ENCODE results near the gene KAZN.
A peak's percentile ranks its signal among the peaks of the same experiment; 100 is the strongest.

Gene KAZN

DNA sequence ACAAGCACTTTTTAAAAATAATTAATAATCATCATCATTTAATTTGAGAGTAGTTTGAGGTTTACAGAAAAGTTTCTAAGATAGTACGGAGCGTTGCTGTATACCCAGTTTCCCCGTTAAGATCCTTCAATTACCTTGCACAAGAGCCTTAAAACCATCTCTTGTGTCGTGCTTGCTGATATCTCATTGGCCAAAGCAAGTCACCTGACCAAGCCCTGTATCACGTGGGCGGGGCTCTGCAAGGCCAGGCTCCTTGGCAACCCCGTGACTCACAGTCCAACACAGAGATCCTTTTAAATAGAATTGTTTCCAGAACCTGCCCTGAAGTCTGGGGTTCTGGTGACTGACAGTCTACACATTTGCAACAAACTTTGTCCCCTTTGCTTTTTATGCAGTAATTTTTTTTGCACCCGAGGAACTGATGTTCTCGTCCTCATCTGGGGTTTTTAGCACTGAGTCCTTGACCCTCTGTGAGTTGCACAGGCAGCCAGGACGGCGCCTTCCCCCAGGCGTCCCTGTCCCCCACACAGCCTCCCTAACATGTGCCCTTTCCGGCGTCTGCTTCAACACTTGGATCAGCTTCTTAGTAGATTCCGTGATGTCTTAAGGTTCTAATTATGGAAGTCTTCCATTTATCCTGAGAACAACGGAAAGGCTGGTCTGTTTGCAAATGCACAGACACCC lies 371.8 kb downstream of the KAZN start:
- peak; percentile 52 for DNase-seq

DNA sequence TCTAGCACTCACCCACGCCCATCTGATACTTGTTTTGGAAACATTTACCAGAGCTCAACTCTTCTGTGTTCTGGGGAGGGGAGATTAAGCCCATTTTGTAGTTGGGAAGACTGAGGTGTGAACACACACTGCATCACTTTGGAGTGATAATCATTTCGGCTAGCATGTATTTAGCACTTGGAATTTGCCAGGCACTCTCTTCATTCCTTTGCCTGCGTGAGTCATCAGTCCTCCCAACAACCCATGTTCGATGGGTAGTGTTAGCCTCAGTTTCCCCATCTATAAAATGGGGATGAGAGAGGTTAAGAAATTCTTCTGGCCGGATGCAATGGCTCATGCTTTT lies 372.3 kb downstream of the KAZN start:
- no peak for DNase-seq

DNA sequence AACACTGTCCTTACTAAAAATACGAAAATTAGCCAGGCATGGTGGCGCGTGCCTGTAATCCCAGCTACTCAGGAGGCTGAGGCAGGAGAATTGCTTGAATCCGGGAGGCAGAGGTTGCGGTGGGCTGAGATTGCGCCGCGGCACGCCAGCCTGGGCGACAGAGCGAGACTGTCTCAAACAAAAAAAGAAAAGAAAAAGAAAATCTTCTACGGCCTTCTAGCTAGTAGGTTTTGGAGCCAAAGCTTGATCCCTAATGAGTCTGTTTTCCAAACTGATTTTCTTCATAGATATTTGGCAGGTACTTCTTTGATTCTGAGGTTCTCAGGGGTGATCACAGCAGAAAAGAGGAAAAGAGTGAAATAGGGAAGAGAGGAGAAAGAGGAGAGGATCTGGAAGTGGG lies 372.7 kb downstream of the KAZN start:
- no peak for DNase-seq

DNA sequence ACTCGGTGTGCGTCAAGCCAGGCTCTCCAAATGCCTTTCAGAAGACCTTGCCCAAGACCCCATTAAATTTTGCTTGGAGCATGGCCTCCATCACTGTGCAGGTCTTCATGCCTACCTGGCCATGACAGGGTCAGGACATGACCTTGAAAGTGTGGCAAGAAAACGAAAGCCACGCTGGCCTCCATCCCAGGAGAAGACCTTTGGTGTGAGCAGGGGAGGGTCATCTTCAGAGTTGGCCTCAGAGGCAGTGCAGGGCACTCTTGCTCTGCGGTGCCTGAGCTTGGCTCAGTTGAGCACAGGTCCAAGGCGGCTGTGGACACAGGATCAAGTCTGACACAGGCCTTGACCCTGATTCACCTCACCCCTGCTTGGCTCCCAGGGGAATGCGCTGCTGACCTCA lies 373.6 kb downstream of the KAZN start:
- DNase-seq = no peak

DNA sequence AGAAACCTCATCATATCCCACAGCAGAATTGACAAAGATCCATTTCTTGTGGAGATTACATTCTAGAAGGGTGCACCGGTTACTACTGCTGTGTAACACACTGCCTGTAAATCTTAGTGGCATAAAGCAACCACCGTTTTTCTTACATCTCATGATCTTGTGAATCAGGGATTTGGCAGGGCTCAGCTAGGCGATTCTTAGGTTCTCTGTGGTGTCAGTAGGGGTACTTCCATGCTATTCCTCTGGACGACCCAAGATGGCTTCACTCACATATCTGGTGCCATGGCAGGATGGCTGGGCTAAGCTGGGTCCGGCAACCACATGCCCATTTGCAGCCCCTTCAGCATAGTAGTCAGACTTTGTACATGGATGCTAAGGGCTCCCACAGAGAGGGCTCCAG lies 375.3 kb downstream of the KAZN start:
- no peak for DNase-seq

DNA sequence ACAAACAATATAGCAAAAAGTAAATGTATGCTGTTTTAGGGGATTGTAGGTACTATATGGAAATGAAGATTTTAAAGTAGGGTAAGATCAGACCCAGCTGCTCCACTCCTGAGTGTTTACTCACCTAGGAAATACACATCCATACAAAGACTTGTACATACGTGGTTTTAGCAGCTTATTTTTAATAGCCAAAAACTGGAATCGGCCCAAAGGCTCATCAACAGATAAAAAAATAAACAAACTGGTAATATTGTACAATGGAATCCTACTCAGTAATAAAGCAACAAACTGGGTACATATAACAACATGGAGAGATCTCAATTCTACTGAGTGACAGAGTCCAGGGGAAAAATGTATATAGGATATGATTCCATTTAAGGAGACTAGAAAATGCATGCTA lies 375.9 kb downstream of the KAZN start:
- DNase-seq = no peak

DNA sequence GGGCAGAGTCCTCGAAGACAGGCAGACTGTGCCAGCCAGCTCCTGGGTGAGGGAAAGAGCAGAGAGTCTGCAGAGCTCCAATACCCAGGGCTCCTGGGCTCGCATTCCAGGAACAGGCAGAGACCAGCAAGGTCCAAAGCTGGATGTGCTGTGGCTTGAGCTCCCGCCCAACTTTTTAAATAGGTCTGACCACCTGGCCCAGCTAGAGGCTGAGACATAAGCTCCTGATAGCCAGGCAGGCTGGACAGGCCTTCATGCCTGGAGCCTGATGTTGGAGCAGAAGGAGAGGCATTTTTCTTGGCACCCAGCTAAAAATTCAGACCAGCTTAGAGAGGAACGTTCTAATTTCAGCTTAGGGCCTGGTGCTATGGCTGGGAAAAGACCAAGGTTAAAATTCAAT lies 376.6 kb downstream of the KAZN start:
- no peak for DNase-seq

DNA sequence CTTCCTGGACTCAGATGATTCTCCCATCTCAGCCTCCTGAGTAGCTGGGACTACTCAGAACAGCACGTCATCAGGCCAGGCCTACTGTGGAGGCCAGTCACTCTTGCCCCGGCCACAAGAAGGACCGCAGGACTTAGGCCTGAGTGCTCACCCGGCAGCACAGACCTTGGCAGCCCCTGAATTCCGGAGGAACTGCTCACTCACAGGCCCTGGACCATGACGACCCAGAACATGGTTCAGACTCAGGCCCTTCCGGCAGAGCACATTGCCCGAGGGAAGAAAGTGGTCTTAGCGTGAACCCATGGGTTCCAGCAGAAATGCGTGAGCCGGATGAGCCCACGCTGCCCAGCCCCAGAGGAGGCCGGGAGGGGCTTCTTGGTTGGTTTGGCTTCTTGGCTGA lies 377.8 kb downstream of the KAZN start:
- peak; percentile 78 for DNase-seq

DNA sequence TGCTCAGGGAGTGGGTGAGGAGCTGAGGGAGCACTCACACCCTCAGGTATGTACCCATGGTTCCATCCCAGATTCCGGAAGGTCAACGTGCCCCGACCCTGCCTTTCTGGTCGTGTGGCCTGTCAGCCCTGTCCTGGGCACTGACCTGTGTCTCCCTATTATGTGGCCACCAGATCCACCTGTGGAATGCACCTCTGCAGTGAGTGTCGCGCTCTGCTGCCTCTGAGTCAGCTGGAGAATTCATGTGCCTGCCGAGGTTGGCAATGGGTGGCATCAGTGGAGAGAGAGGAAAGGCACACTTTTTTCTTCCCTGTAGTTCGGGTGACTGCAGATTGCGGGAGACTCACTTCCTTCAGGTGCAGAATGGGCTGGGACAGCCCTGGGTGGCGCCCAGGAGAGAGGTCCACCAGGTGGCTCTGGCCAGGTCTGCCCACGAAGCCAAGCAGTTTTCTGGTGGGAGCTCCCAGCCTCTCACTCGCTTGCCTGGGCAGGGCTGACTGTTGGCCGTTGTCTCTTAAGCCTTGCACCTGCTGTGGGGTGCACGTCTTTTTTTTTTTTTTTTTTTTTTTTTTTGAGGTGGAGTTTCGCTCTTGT lies 378.9 kb downstream of the KAZN start:
- peak; percentile 88 for DNase-seq

DNA sequence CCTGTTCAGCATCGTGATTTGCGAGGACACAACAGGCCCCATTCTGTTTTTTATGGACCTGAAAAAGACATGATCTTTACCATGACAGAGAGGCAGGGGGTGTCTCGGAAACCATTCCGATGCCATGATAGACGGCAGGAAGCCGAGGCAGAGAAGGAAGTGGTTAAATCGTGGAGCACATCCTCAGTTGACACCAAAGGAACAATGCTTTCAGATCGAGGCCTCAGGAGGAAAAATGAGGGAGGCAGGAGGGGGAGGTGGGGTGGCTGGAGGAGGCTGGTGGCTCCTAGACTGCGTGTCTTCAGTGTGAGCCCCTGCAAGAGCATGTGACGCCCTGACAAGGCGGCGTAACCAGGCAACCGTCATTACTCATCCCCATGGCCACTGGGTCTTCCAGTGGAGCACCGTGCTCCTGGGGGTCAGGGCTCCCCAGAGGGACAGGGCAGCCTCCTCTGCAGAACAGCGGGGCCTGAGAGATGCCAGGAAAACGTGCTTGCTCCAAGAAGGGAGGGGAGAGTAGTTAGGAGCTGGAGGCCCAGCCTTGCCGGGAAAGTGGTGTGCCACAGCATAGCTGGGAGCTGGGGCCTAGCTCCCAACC lies 382.2 kb downstream of the KAZN start:
- DNase-seq = no peak

DNA sequence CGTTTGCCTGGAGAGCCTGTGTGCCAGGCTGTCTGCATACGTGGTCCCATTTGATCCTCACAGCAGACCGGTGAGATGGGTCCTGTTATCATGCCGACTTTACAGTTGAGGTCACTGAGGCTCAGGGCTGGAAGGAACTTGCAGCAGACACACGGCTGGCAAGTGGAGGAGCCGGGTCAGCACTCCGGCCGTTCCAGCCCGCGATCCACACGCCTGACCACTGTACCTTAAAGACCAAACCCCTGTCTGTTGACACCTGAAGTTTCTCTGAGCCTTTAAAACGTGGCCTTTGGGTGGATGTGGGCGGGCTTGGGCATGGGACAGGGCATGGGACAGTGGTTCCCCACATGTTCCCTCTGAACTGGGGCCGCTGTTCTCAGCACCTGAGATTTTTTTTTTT lies 383.5 kb downstream of the KAZN start:
- DNase-seq = no peak

DNA sequence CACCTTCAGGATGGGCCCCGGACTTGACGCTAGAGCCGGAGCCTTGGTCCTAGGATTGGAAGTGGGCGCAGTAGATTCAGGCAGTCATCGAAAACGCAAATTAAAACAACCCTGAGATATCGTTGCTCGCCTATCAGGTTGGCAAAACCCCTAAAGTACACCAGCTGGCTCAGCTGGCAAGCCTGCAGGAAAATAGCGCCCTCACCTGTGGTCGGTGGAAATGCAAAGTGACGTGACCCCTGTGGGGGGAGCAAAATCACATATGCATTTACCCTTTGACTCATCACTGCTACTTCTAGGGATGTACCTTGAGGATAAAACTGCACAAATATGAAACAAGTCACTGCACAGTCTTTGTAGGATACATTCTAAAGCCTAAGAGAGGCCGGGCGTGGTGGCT lies 384.8 kb downstream of the KAZN start:
- DNase-seq = no peak

DNA sequence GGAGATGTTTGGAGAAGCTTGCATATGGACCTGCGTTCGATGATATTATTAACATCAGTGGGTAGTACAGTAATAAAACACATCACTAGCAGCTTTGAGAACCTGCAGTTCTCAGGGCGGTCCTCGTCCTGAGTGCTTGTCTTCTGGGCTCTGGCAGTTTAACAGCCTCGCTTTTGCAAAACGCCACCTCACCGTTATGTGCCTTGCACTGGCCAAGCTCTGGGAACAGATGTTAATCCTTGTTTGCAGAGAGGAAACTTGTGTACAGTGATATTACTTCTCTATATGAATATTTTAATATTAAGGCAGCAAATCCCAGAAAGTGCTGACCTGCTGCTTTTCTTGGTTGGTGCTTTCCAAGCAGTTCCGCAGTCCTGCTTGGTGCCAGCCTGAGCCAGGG lies 387.7 kb downstream of the KAZN start:
- no peak for DNase-seq

DNA sequence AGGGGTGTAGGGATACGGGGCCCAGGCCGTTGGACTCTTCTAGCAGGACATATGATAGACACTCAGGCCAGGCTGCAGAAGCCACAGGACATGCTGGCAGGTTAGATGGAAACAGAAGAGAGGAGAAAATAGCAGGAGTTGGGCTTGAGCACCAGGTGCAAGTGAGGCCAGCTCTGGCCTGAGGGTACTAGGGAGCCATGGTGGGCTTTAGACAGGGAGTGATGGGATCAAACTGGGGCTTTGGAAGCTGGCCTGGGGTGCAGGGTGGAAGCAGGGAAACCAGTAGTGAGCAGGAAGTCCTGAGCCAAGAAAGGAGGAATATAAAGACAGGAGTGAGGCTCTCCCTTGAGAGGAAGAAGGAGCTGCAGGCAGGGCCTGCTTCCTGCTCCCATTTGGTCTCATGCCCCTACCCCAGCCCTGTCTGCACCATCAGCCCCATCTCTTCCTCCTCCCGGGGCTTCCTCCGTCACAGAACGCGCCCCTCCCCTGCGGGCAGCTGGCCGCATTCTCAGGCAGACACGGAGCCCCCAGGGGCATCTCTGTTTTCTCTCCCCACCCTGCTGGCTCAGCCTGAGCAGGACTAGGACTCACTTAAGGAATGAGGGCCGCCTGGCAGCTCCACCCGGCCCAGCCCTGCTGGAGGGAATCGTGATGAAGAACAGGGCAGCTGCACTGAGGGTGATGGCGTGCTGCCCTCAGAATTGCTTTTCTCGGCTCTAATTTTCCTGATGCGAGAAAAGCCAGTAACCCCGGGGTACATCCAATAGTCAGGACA lies 389.5 kb downstream of the KAZN start:
- DNase-seq = no peak

DNA sequence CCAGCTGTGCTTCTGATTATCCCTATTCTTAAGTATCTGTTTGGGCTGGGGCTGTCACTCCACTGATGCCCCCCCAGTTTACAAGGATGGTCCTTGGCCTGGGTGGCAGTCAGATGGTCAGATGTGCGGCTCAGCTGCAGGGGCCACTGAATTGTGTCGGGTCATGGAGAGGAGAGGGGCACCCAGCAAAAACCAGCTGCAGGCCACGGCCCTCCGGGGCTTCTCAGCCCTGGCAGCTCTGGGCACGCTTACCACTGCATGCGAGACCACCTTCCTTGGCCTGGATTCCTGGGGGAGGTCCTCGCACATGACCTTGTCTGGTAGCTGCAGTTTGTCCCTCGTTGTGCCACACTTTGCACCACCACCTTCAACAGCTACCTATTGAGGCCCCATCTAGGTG lies 390.2 kb downstream of the KAZN start:
- DNase-seq = no peak

DNA sequence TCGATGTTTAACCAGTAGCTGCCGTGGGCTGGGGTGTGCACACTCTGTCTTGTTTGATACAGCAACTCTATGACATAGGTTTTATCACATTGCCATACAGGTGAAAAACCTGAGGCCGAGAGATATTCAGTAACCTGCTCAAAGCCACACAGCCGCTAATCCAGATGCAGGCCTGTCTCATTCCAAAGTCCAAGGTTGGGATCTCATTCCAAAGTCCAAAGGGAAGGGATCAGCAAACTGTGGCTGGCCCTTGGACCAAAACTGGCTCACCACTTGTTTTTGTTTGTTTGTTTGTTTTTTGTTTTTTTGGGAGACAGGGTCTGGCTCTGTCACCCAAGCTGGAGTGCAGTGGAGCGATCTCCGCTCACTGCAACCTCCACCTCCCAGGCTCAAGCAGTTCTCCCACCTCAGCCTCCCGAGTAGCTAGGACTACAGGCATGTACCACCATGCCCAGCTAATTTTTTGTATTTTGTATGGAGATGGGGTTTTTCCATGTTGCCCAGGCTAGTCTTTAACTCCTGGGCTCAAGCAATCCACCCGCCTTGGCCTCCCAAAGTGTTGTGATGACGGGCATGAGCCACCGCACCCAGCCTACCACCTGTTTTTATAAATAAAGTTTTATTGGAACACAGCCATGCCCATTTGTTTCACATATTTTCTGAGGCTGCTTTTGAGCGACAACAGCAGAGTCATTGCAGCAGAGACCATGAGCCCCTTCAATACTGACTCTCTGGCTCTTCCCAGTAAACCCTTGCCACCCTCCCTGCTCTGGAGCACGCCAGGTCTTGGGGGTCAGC lies 391.6 kb downstream of the KAZN start:
- no peak for DNase-seq

DNA sequence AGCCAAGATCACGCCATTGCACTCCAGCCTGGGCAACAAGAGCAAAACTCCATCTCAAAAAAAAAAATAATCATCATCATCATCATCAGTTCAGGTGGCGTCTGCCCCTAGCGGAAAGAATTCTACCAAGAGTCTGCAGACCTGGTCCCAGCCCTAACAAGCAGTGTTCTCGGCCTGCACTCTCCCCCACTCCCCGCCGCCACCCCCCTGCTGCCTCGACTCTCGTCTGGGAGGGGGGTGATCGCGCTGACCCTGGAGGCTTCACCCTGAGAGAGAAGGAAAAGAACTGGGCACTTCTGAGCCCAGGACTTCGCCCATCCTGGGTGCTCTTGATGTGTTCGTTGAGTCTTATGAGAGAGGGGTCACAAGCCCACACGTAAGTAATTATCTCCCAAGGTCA lies 394.9 kb downstream of the KAZN start:
- DNase-seq = no peak

DNA sequence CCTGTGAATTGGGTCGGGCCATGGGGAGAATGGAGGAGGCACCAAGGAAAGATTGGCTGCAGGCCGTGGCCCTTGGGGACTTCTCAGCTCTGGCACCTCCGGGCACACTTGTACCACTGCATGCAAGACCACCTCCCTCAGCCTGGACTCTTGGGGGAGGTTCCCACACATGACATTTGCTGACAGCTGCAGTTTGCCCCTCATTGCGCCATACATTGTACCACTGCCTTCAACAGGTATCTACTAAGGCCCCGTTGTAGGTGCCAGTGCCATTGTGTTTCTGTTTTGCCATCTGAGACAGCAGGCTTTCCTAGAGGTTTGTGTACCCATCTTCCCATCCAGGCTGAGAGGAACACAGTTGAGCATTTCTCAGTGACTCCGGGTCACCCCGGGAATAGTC lies 395.7 kb downstream of the KAZN start:
- DNase-seq = no peak

DNA sequence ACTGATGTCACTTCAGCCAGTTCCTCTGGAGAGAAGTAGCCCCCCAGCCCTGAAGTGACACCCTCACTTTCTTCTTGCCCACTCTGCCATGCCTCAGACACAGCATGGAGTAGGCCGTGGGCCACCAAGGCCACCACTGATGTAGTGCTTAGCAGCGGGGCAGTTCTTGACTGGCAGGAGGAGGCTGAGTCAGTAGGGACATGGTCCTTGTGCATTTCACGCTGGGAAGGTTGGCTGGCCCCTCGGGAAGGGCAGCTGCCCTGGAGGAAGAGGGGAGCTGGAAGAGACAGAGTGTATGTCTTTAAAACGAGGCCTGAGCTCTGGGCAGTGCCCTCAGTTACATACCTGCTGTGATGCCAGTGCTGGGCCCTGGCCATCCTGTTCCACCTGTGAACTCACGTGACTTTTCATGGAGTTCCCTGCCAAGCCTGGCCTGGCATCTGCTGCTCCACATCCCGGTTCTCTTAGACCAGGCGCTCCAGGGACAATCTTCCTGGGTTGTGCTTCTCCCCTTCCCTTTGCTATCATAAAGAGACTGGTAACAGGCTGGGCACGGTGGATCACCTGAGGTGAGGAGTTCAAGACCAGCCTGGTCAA lies 396.5 kb downstream of the KAZN start:
- no peak for DNase-seq

DNA sequence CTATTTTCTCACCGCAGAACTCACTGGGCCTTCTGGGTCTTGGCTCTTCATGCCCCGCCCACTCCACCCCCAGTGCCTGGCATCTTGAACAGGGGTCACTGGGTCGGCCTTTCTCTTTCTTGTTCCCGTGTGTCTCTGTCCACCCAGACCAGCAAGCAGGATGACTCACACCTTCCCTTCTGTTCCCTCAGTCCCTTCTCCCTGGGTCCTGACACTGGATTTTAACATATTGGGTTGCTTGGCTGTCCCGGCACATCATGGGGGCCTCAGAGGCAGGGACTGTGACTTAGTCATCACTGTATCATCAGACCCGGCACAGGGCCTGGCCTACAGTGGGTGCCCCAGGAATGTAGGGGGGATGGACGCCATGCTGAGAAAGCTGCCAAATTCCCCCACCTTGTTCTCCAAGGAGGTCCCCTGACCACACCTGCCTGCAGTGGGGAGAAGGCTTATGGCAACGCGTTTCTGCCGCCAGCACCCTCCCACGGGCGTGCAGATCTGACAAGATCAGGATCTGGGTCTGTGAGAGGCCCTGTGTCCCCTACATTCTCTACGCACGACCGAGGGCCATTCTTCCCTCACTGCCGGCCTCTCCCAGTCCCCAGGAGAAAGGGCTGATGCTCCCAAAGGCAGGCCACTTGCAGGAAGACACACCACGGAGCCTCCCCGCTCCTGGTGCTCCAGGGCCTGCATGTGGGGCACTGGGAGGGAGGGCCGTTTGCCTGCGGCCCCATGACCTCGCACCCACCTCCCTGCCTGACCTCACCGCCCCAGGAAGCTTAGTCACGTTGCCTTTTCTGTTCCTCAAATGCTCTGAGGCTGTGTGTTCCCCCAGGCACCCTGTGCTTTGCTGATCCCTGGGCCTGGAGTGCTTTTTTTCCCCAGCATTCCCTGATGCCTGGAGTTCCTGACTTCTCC lies 397.9 kb downstream of the KAZN start:
- peak; percentile 86 for DNase-seq

DNA sequence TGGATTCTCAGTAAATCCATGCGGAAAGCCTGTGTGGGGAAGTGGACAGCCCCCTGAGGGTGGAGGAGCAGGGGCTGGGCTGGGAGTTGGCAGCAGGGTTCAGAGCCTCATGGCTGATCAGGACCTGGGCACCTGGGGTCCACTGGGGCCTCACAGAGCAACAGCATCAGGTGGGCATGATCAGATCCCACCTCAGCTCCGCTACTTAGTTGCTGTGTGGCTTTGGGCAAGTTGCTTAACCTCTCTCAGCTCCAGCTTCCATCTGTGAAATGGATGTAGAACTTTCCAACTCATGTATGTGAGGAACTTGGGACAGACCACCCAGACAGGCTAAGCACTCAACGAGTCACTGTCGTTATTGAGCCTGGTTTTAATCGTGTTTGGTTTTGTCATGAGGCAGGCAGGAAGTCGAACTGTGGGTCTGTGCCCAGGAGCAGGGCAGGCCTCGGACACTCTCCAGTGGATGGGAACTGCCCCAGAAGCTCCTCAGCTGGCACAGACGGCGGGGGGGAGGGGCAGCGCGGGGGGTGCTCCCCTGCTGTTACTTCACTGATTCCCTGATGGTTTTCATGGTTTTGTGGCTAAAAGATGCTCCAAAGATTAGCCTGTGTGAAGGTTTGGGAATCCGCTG lies 399.3 kb downstream of the KAZN start:
- peak; percentile 24 for DNase-seq
